Sigmoid colon (tissue), 7 donors: ENCODE results near the gene KIF23. TPM values are rescaled to one million over a fixed set of nuclear protein-coding genes. Genes with fewer than 3 reads are reported as not detected.

Source experiments
- DNase-seq: peaks from one replicate; pipeline ENCODE4 v3.0.0-alpha.2; 2019
- H3K27ac ChIP-seq, 4 donors: fragments of 200-600 bp; sonication (generic); one replicate each; pipeline ENCODE4 v1.5.1; 2016 to 2019; ENCODE audit warnings: mild to moderate bottlenecking in 1 of 4
- H3K27me3 ChIP-seq, 3 donors: fragments of 200-600 bp; sonication (generic); one replicate each; pipeline ENCODE4 v1.5.1; 2019; ENCODE audit warnings: mild to moderate bottlenecking in 1 of 3
- H3K36me3 ChIP-seq, 4 donors: fragments of 200-600 bp; sonication (generic); one replicate each; pipeline ENCODE4 v1.5.1; 2016 to 2019
- H3K4me1 ChIP-seq, 4 donors: fragments of 200-600 bp; sonication (generic); one replicate each; pipeline ENCODE4 v1.5.1; 2017 to 2019
- H3K4me3 ChIP-seq, 4 donors: fragments of 200-600 bp; sonication (generic); one replicate each; pipeline ENCODE4 v1.5.1; 2017 to 2019; ENCODE audit warnings: mild to moderate bottlenecking in 2 of 4, moderate library complexity in 1 of 4
- H3K9me3 ChIP-seq, 4 donors: fragments of 200-600 bp in 3 of 4; sonication (generic) in 3 of 4; one replicate each; pipeline versions ENCODE4 v1.5.1 to v1.6.1; 2013 to 2019
- CTCF ChIP-seq, 4 experiments: fragments of 450-650 bp in 3 of 4; fragments of 200-600 bp in 1 of 4; IDR thresholded peaks; one replicate each; pipeline ENCODE4 v1.5.1; 2016 to 2019; ENCODE audit warnings: antibody characterized with exemption in 4 of 4, mild to moderate bottlenecking in 3 of 4, moderate library complexity in 2 of 4
- EP300 ChIP-seq, 4 donors: sonication (generic); formaldehyde crosslinking; IDR thresholded peaks; one replicate each; pipeline ENCODE4 v1.6.1; 2017; ENCODE audit warnings: antibody characterized with exemption in 4 of 4
- POLR2A ChIP-seq, 2 donors: fragments of 450-650 bp; IDR thresholded peaks; one replicate each; pipeline ENCODE4 v1.6.1; 2016; ENCODE audit warnings: antibody characterized with exemption in 2 of 2, mild to moderate bottlenecking in 2 of 2, moderate library complexity in 2 of 2
- POLR2AphosphoS5 ChIP-seq, 4 donors: sonication (generic); formaldehyde crosslinking; IDR thresholded peaks; one replicate each; pipeline ENCODE4 v1.6.1; 2017; ENCODE audit warnings: antibody characterized with exemption in 4 of 4
- WGBS, 2 donors: extraction: QIAGEN DNeasy Blood & Tissue Kit; methylation state at CpG; one replicate each; pipeline ENCODE4 v1.1.7; 2013; 5-methylcytosine and 5-hydroxymethylcytosine counted together
- intact Hi-C: fragments of 100-400 bp; cut with DNase I; formaldehyde crosslinking; loops from one replicate; pipeline ENCODE4 v1.15.1; 2023
- polyA plus RNA-seq, 3 donors: library from polyadenylated mRNA; stranded (reverse); fragments of 200-250 nt; gene quantifications; one replicate each; pipeline ENCODE4 v1.2.3, GENCODE V29; 2013
- total RNA-seq, 4 donors: library from RNA; depleted of rRNA; stranded (reverse); fragments of >200 nt; gene quantifications; one replicate each; pipeline ENCODE4 v1.1.0, GENCODE V29; 2016
- donor health status: healthy with polysubstance abuse.
- donor health status: Bipolar disorder and iron deficiency.
- donor health status: healthy.

The KIF23 gene
- total and polyA plus RNA-seq, 7 donors = 0.16 to 10.8 (median 2.1) TPM

- no peaks in the 10 kb centered on the region for H3K36me3 ChIP-seq
- H3K27ac ChIP-seq = no peak overlapping the region
- TF ChIP-seq CTCF (IDR thresholded peaks at IDR 0.05) = no peak
- no peak for TF ChIP-seq POLR2A (IDR thresholded peaks at IDR 0.05)
- no peak for TF ChIP-seq EP300 (IDR thresholded peaks at IDR 0.05)
- no peak for TF ChIP-seq POLR2AphosphoS5 (IDR thresholded peaks at IDR 0.05)
- DNase-seq = no peak
- H3K4me3 ChIP-seq = no peak overlapping the region
- WGBS, 2 donors = 16 to 62% methylated on average over 11 of the region's 11 CpGs
- peaks cover 0 to 21% (median 12%) of the 10 kb centered on the region in 4 donors for H3K4me1 ChIP-seq
- H3K9me3 ChIP-seq = no peaks in the 10 kb centered on the region
- intact Hi-C loops = no loop called here
- H3K27me3 ChIP-seq = no peaks in the 10 kb centered on the region
Measured at GRCh38 chr15:69467636-69468035, 53.5 kb downstream of the KIF23 start.

GRCh38 chr15:69468241-69469121, 54.3 kb downstream of the KIF23 start:
- no peak for DNase-seq
- TF ChIP-seq POLR2A (IDR thresholded peaks at IDR 0.05) (no peak), EP300 (IDR thresholded peaks at IDR 0.05) (no peak), CTCF (IDR thresholded peaks at IDR 0.05) (no peak), POLR2AphosphoS5 (IDR thresholded peaks at IDR 0.05) (no peak)
- H3K4me3 ChIP-seq = no peak overlapping the region
- intact Hi-C loops = no loop called here
- peaks cover 0 to 16% (median 7%) of the 10 kb centered on the region in 4 donors for H3K4me1 ChIP-seq
- no peaks in the 10 kb centered on the region for H3K9me3 ChIP-seq
- H3K27me3 ChIP-seq = no peaks in the 10 kb centered on the region
- no peaks in the 10 kb centered on the region for H3K36me3 ChIP-seq
- 31 to 53% methylated on average over 19 of the region's 19 CpGs for whole genome bisulfite sequencing, 2 donors
- H3K27ac ChIP-seq = no peak overlapping the region

GRCh38 chr15:69469467-69470201, 55.5 kb downstream of the KIF23 start:
- H3K27ac ChIP-seq = no peak overlapping the region
- no peaks in the 10 kb centered on the region for H3K27me3 ChIP-seq
- DNase-seq = no peak
- H3K4me3 ChIP-seq = no peak overlapping the region
- no peaks in the 10 kb centered on the region for H3K9me3 ChIP-seq
- peaks cover 0 to 11% (median 4%) of the 10 kb centered on the region in 4 donors for H3K4me1 ChIP-seq
- WGBS, 2 donors = 96 to 97% methylated on average over 8 of the region's 8 CpGs
- intact Hi-C loops = no loop called here
- H3K36me3 ChIP-seq = no peaks in the 10 kb centered on the region
- TF ChIP-seq EP300 (IDR thresholded peaks at IDR 0.05) (no peak), POLR2AphosphoS5 (IDR thresholded peaks at IDR 0.05) (no peak), POLR2A (IDR thresholded peaks at IDR 0.05) (no peak), CTCF (IDR thresholded peaks at IDR 0.05) (no peak)

GRCh38 chr15:69472046-69472445, 57.9 kb downstream of the KIF23 start:
- H3K4me3 ChIP-seq = no peak overlapping the region
- intact Hi-C loops = no loop called here

More at GRCh38 chr15:69472046-69472445, 57.9 kb downstream of the KIF23 start:
- Histone ChIP-seq H3K36me3 (no peaks in the 10 kb centered on the region), H3K4me1 (no peaks in the 10 kb centered on the region), H3K27me3 (no peaks in the 10 kb centered on the region), H3K27ac (no peak overlapping the region), H3K9me3 (no peaks in the 10 kb centered on the region)
- TF ChIP-seq POLR2AphosphoS5 (IDR thresholded peaks at IDR 0.05) (no peak), CTCF (IDR thresholded peaks at IDR 0.05) (no peak), EP300 (IDR thresholded peaks at IDR 0.05) (no peak), POLR2A (IDR thresholded peaks at IDR 0.05) (no peak)
- no peak for DNase-seq
- 90 to 94% methylated on average over 5 of the region's 5 CpGs for WGBS, 2 donors
